Panc1 (cell line): ENCODE data around the gene PTX4.

Experiments
- POLR2AphosphoS5 ChIP-seq: IDR thresholded peaks from 2 replicates; pipeline ENCODE4 v1.6.1; 2012; ENCODE audit warnings: mild to moderate bottlenecking, low read depth, low read length, moderate library complexity
- REST ChIP-seq, 2 experiments: IDR thresholded peaks; 2 replicates each; pipeline ENCODE4 v1.6.1; 2011 to 2012; ENCODE audit warnings: low read depth in 2 of 2, control low read depth in 1 of 2, low read length in 1 of 2, mild to moderate bottlenecking in 1 of 2, moderate library complexity in 1 of 2; ENCODE audit not compliant: insufficient read depth in 1 of 2
- SIN3A ChIP-seq: IDR thresholded peaks from 2 replicates; pipeline ENCODE4 v1.6.1; 2012; ENCODE audit warnings: low read depth, mild to moderate bottlenecking, low read length, moderate library complexity, borderline replicate concordance; ENCODE audit not compliant: insufficient read depth
- TCF7L2 ChIP-seq: IDR thresholded peaks from 2 replicates; pipeline ENCODE4 v1.6.1; 2011; ENCODE audit warnings: mild to moderate bottlenecking, low read depth, low read length, inconsistent platforms
- TF ChIP-seq, protein P1 (sequence below): fragments of 450-650 bp; IDR thresholded peaks from 2 replicates; pipeline ENCODE4 v1.5.1; 2017; ENCODE audit warnings: mild to moderate bottlenecking

DNA sequence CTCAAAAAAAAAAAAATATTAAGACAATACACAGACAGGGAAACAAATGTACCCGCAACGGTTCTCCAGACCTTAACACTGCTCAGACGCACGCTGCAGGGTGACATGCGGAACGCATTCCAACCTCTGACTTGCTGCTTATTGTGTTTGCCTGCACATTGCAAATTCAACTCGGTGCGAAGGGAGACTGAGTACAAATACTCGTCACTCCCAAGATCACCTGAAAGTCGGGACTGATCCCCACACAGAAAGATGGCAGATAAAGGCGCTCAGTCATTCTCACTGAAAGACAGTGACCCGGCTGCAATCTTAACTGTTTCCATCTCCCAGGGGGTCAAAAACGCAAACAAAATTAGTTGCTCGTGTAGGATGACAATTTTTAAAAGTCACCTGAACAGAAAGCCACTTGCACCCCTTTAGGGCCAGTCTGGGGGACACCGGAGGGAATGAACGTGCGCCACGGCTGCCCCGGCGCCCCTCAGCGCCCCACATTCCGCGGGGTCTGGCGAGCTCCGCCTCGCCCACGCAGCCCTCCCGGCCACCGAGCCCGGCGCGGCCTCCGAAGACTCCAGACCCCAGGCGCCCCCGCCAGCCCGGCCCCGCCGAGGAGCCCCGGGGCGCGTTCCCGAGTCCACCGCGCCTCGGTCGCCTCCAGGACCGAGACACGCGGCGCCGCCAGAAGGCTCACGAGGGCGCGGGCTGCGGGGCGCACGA, 14.5 kb downstream of the PTX4 start:
- TF ChIP-seq, protein P1, sequence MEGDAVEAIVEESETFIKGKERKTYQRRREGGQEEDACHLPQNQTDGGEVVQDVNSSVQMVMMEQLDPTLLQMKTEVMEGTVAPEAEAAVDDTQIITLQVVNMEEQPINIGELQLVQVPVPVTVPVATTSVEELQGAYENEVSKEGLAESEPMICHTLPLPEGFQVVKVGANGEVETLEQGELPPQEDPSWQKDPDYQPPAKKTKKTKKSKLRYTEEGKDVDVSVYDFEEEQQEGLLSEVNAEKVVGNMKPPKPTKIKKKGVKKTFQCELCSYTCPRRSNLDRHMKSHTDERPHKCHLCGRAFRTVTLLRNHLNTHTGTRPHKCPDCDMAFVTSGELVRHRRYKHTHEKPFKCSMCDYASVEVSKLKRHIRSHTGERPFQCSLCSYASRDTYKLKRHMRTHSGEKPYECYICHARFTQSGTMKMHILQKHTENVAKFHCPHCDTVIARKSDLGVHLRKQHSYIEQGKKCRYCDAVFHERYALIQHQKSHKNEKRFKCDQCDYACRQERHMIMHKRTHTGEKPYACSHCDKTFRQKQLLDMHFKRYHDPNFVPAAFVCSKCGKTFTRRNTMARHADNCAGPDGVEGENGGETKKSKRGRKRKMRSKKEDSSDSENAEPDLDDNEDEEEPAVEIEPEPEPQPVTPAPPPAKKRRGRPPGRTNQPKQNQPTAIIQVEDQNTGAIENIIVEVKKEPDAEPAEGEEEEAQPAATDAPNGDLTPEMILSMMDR = no peak
- TF ChIP-seq SIN3A = no peak
- TF ChIP-seq REST (IDR thresholded peaks at IDR 0.05; ENCODE audit: insufficient read depth in 1 of 2, low read depth in 2 of 2, low read length in 1 of 2) = no peak
- no peak for TF ChIP-seq POLR2AphosphoS5
- no peak for TF ChIP-seq TCF7L2
